Psoas muscle (tissue), 8 donors: ENCODE results near the gene RET. TPM values are rescaled to one million over a fixed set of nuclear protein-coding genes. Genes with fewer than 3 reads are reported as not detected.
A peak's percentile ranks its signal among the peaks of the same experiment; 100 is the strongest.

Source experiments
- ATAC-seq, 4 donors: fragments of 200-7000 bp; cut with Tn5 transposase; one replicate each; pipeline ENCODE4 v1.9.1; 2020; ENCODE audit warnings: moderate library complexity in 3 of 4, mild to moderate bottlenecking in 2 of 4
- DNase-seq, 2 donors: peaks; one replicate each; pipeline ENCODE4 v3.0.0-alpha.2; 2020
- H3K27ac ChIP-seq: fragments of 200-600 bp; one replicate; pipeline ENCODE4 v1.8.0; 2022
- H3K27me3 ChIP-seq, 3 donors: fragments of 200-600 bp in 1 of 3; one replicate each; pipeline versions ENCODE4 v1.6.1 to v1.8.0; 2013 to 2022; ENCODE audit warnings: low read length in 2 of 3, mild to moderate bottlenecking in 2 of 3, moderate library complexity in 1 of 3; ENCODE audit not compliant: insufficient read depth in 3 of 3
- H3K36me3 ChIP-seq, 2 donors: fragments of 200-600 bp in 1 of 2; one replicate each; pipeline versions ENCODE4 v1.6.1 to v1.8.0; 2013 to 2022; ENCODE audit warnings: low read depth in 1 of 2, mild to moderate bottlenecking in 1 of 2, moderate library complexity in 1 of 2; ENCODE audit not compliant: insufficient read depth in 1 of 2
- H3K4me1 ChIP-seq: fragments of 200-600 bp; one replicate; pipeline ENCODE4 v1.8.0; 2022
- H3K4me3 ChIP-seq: fragments of 200-600 bp; one replicate; pipeline ENCODE4 v1.8.0; 2022; ENCODE audit warnings: mild to moderate bottlenecking
- H3K9me3 ChIP-seq: fragments of 200-600 bp; one replicate; pipeline ENCODE4 v1.8.0; 2022
- WGBS, 3 donors: extraction: QIAGEN DNeasy Blood & Tissue Kit; methylation state at CpG; one replicate each; pipeline versions ENCODE4 v1.1.6 to v1.1.7; 2013; 5-methylcytosine and 5-hydroxymethylcytosine counted together
- intact Hi-C, 2 donors: fragments of 100-400 bp; cut with DNase I; formaldehyde crosslinking; loops; one replicate each; pipeline versions ENCODE4 v1.11.0 to v1.14.2; 2022
- polyA plus RNA-seq, 3 donors: library from polyadenylated mRNA; stranded (reverse); fragments of 200-250 nt; gene quantifications; one replicate each; pipeline ENCODE4 v1.2.3, GENCODE V29; 2013
- total RNA-seq, 4 donors: library from RNA; stranded (reverse); fragmentation: NEBNext Ultra II Directional in 2 of 4; extraction: Animal tissue kit (Norgen Biotek cat#: 25700) in 2 of 4; gene quantifications; one replicate each; pipeline versions ENCODE4 v1.2.1 to v1.2.4, GENCODE V29; 2021 to 2023
- TF ChIP-seq, protein P1 (sequence below): fragments of 200-600 bp; IDR thresholded peaks from one replicate; pipeline ENCODE4 v1.8.0; 2022; ENCODE audit warnings: antibody characterized with exemption
- donor health status: healthy with polysubstance abuse.
- donor health status: DM: no; HTN: no; CAD: no; lungs with moderate emphysema.
- donor health status: Bipolar disorder and iron deficiency.
- donor health status: healthy.
- donor health status: DM: yes; HTN: yes; CAD: no.
- donor health status: DM: no; HTN: no; CAD: no.
- donor health status: DM: no; HTN: no; CAD: no.
- donor health status: DM: yes; HTN: yes; CAD: no.

Gene RET
- total and polyA plus RNA-seq, 7 donors, result 0.35 to 2.6 (median 0.60) TPM

DNA sequence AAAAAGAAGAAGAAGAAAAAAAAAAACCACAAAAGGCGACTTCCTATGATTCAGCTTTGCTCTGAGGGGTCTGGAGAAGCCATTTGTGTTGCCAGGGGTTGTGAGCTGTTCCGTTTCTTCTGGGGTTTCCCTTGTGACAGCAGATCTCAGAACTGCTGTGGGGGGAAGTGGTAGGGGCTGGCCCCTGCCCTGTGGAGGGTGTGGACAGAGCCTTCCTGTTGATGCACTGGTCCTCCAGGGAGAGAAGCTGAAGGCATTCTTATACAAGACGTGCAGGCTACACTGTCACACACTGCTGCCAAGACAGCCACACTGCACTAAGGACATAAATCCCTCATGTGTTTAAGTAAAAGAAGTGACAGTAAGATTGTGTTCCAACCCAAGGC, 44.1 kb downstream of the RET start:
- Histone ChIP-seq H3K4me3 (no peak overlapping the region), H3K4me1 (no peaks in the 10 kb centered on the region), H3K9me3 (no peaks in the 10 kb centered on the region), H3K27me3 (no peaks in the 10 kb centered on the region), H3K27ac (no peak overlapping the region), H3K36me3 (no peaks in the 10 kb centered on the region)
- intact Hi-C loops, result no loop called here
- DNase-seq (peak in 1 of 2 donors; percentile 50), ATAC-seq (peak in 2 of 4 donors; percentile 28 to 37)
- TF ChIP-seq, protein P1, sequence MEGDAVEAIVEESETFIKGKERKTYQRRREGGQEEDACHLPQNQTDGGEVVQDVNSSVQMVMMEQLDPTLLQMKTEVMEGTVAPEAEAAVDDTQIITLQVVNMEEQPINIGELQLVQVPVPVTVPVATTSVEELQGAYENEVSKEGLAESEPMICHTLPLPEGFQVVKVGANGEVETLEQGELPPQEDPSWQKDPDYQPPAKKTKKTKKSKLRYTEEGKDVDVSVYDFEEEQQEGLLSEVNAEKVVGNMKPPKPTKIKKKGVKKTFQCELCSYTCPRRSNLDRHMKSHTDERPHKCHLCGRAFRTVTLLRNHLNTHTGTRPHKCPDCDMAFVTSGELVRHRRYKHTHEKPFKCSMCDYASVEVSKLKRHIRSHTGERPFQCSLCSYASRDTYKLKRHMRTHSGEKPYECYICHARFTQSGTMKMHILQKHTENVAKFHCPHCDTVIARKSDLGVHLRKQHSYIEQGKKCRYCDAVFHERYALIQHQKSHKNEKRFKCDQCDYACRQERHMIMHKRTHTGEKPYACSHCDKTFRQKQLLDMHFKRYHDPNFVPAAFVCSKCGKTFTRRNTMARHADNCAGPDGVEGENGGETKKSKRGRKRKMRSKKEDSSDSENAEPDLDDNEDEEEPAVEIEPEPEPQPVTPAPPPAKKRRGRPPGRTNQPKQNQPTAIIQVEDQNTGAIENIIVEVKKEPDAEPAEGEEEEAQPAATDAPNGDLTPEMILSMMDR, result no peak
- WGBS, 3 donors, result 50 to 67% (median 62%) methylated on average over 3 of the region's 3 CpGs

DNA sequence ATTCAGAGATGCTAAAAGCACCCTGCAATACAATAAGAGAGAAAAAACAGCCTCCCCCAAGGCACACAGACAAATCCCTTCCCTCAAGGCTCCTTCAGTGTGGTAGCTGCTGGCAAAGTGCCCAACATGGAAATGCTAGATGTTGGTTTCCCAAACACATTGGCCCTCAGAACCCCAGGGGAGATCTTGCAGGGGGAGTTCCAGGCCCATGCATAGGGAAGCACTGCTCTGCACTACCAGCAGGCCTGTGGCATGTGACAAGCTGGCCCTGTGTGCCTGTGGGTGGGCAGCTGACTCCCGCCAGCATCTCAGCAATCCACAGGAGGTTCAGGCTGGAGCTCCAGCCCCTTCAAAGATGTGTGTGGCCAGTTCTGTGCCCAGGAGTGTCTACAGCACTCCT, 44.6 kb downstream of the RET start:
- Histone ChIP-seq H3K27ac (no peak overlapping the region), H3K4me1 (no peaks in the 10 kb centered on the region), H3K9me3 (no peaks in the 10 kb centered on the region), H3K27me3 (no peaks in the 10 kb centered on the region), H3K36me3 (no peaks in the 10 kb centered on the region), H3K4me3 (no peak overlapping the region)
- intact Hi-C loops, result no loop called here
- ATAC-seq, result no peak
- WGBS, 3 donors, result 82 to 100% (median 91%) methylated on average over 1 of the region's 1 CpG
- TF ChIP-seq, protein P1, result no peak
- DNase-seq, result peak in 1 of 2 donors; percentile 41

DNA sequence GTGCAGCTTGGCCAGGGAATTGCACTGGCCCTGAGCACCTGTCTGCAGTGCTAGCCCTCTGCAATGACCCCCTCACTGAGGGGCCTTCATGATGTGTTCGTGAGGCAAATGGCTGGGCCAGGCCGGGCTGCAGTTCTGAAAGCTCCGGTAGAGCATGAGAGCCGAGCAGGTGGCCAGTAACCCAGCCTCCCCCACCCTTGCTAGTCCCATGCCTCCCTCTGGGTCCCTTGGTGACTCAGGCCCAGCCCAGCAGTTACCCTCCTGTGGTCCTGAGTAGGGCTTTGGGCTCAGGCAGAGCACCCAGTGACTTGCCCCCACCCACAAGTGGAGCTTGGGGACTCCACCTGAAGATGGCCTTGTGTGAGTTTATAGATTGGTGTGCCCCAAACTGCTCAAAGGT, 45.2 kb downstream of the RET start:
- TF ChIP-seq, protein P1, result no peak
- Histone ChIP-seq H3K27me3 (no peaks in the 10 kb centered on the region), H3K36me3 (no peaks in the 10 kb centered on the region), H3K27ac (no peak overlapping the region), H3K4me1 (no peaks in the 10 kb centered on the region), H3K9me3 (no peaks in the 10 kb centered on the region), H3K4me3 (no peak overlapping the region)
- DNase-seq (peak in 1 of 2 donors; percentile 23), ATAC-seq (no peak)
- intact Hi-C loops, result no loop called here
- WGBS, 3 donors, result 88 to 96% (median 91%) methylated on average over 4 of the region's 4 CpGs

DNA sequence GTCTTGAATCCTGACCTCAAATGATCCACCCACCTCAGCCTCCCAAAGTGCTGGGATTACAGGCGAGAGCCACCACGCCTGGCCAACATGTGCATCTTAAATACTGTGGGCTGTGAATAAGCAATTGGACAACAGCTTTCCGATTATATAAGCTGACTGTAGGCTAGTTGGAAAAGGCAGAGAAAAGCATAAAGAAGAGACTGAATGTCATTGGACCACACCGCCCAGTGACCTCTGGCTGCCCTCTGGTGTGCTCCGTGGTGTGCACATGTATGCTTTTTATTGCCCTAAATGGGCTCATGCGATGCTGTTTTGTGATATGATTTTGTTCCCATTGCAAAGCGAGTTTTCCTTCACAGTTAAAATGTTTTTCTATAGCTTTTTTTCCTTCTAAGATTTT, 46.0 kb downstream of the RET start:
- Histone ChIP-seq H3K4me1 (no peaks in the 10 kb centered on the region), H3K27ac (no peak overlapping the region), H3K4me3 (no peak overlapping the region), H3K27me3 (no peaks in the 10 kb centered on the region), H3K36me3 (no peaks in the 10 kb centered on the region), H3K9me3 (no peaks in the 10 kb centered on the region)
- WGBS, 3 donors, result 85 to 91% (median 89%) methylated on average over 7 of the region's 7 CpGs
- intact Hi-C loops, result no loop called here
- DNase-seq, result no peak
- TF ChIP-seq, protein P1, result no peak
- no peak for ATAC-seq

DNA sequence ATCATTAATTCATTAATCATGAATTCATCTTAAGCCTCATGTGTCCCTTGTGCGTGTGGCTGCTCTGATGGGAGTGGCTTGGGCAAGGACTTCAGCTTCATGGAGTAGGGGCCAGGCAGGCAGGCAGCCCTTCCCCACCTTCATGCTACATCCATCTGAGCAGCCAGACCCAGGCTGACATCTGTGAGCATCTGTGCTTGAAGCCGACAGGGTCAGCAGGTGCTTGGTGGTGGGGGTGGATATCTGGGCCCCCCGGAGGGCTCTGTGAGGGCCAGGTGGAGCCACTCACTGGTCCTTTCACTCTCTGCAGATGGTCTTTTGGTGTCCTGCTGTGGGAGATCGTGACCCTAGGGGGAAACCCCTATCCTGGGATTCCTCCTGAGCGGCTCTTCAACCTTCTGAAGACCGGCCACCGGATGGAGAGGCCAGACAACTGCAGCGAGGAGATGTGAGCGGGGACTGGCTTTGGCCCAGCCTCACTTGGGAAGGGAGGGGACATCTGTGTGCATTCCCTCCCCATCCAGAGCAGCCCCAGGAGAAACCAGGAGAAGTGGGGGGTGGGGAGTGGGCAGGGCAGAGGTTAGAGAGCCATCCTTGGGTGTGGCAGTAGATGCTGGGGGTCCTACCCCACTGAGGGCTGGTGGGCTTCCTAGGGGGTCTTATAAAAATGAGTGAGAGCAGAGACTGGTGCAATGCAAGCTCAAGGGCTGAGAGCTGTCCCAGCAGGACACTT, 46.7 kb downstream of the RET start:
- Histone ChIP-seq H3K4me1 (no peaks in the 10 kb centered on the region), H3K27me3 (no peaks in the 10 kb centered on the region), H3K27ac (no peak overlapping the region), H3K9me3 (no peaks in the 10 kb centered on the region), H3K4me3 (no peak overlapping the region), H3K36me3 (no peaks in the 10 kb centered on the region)
- TF ChIP-seq, protein P1, result no peak
- ATAC-seq, result no peak
- WGBS, 3 donors, result 68 to 79% (median 71%) methylated on average over 9 of the region's 9 CpGs
- DNase-seq, result peak in 1 of 2 donors; percentile 32
- intact Hi-C loops, result no loop called here
